ENCODE data around the gene RFX8. TPM values are rescaled to one million over a fixed set of nuclear protein-coding genes. Genes with fewer than 3 reads are reported as not detected.
"Not testable (repeated sequence)": the region's sequence is repeated elsewhere in the genome, so short reads cannot be mapped to it uniquely, and the experiment has no call there.

Gene RFX8
- total RNA-seq, 1 donor from 2014 or later = 0.49 TPM

DNA sequence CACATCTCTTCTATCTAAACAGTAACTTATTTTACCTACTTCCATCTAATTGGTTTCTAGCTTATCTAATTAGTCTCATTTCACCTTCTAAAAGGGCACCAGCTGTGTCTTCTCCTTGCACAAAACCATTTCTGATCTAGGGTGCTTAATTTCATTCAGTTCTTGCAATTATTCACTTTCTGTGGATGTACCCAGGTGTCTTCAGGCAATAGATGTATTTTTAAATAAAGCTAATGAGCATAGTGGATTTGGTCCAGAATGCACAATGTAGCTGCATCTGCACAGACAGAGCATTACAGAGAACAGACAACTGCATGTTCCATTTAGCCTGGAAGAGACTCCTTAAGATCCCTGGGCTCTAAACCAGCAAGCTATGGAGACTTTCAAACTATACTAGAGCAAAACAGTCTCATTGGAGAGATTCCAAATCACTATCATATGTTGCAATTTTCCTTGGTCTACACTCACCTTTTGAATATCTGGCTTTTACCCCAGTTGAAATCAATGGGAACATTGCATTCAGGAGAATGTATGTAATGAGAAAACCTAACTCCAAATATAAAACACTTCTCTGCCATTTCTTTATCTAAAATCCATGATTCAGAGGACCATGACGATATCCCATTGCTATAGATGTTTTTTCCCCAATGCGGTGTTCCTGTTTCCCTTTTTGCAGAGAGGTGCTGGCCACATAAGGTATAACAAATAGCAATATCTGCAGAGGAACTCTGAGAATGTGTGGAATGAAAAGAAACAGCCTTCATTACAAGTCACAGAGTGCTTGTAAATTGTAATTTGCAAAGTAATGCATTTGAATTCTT lies 3.5 kb upstream of the RFX8 start:
- intact Hi-C loops (cut with micrococcal nuclease) = loop anchor here (5.0 to 10.0 kb wide), 2 partner anchors 39 to 174 kb away; partner anchors contain the start of gene RNF149
- Mint-ChIP-seq H3K4me3 (no peak overlapping the region), H3K4me1 (peaks cover 36% of the 10 kb centered on the region), H3K9me3 (no peaks in the 10 kb centered on the region), H3K36me3 (ENCODE audit: low read depth) (no peaks in the 10 kb centered on the region), H3K27ac (no peak overlapping the region), H3K27me3 (no peaks in the 10 kb centered on the region)
- DNase-seq = no peak

DNA sequence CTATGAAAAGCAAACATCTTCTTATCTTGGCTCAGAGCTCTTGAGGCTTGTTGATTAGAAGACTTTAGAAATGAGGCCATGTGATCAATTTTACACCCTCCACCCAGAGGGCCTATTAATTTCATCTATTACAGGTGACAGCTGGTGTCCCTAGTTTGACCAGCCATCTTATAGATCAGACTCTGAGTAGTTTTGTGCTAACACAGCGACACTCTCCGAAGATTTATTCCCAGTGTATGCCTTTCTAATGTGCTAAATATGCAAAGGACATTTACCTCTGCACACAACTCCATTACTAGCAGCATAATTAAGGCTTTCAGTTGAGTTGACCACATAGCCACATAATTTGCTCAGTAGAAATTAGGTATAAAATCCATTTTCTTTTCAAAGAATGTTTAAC lies 2.6 kb upstream of the RFX8 start:
- H3K27me3 Mint-ChIP-seq = no peaks in the 10 kb centered on the region
- H3K9me3 Mint-ChIP-seq = no peaks in the 10 kb centered on the region
- H3K4me1 Mint-ChIP-seq = peaks cover 40% of the 10 kb centered on the region
- no peaks in the 10 kb centered on the region for H3K36me3 Mint-ChIP-seq (ENCODE audit: low read depth)
- peak; percentile 45 for DNase-seq
- H3K4me3 Mint-ChIP-seq = no peak overlapping the region
- H3K27ac Mint-ChIP-seq = no peak overlapping the region
- intact Hi-C loops (cut with micrococcal nuclease) = loop anchor here (5.0 to 10.0 kb wide), 2 partner anchors 40 to 173 kb away; partner anchors contain the start of gene RNF149

DNA sequence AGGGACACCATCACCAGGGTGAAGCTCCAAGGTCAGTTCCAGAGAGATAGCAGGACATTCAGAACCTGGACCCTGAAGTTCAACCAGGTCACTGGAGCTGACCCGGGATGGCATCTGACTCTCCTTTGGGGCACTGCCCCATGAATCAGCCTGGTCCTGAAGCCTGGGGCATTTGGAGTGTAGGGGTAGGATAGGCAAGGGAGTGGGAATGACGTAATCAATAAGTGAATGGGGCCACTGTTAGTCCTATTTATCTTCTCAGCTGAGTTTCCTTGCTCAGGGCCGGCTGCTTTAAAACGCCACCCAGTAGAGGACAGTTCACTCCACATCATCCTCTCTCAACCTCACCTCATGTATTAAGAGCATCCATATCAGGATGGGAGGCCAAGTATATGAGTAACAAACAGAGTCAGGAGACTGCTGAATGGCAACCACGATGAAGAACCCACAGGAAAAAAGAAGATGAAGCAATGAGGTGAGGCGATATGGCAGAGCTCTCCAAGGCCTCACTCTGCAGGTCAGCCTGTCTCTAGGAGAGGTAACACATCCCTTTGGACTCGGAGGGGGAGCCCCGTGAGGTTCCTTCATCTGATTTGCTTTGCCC lies 1.8 kb upstream of the RFX8 start:
- Mint-ChIP-seq H3K27me3 (no peaks in the 10 kb centered on the region), H3K36me3 (ENCODE audit: low read depth) (peaks cover 2% of the 10 kb centered on the region), H3K4me3 (no peak overlapping the region), H3K27ac (peak overlapping the region; percentile 28), H3K9me3 (no peaks in the 10 kb centered on the region), H3K4me1 (peaks cover 47% of the 10 kb centered on the region)
- DNase-seq = peak; percentile 52
- intact Hi-C loops (cut with micrococcal nuclease) = loop anchor here (5.0 to 10.0 kb wide), 2 partner anchors 41 to 172 kb away; partner anchors contain the start of gene RNF149

DNA sequence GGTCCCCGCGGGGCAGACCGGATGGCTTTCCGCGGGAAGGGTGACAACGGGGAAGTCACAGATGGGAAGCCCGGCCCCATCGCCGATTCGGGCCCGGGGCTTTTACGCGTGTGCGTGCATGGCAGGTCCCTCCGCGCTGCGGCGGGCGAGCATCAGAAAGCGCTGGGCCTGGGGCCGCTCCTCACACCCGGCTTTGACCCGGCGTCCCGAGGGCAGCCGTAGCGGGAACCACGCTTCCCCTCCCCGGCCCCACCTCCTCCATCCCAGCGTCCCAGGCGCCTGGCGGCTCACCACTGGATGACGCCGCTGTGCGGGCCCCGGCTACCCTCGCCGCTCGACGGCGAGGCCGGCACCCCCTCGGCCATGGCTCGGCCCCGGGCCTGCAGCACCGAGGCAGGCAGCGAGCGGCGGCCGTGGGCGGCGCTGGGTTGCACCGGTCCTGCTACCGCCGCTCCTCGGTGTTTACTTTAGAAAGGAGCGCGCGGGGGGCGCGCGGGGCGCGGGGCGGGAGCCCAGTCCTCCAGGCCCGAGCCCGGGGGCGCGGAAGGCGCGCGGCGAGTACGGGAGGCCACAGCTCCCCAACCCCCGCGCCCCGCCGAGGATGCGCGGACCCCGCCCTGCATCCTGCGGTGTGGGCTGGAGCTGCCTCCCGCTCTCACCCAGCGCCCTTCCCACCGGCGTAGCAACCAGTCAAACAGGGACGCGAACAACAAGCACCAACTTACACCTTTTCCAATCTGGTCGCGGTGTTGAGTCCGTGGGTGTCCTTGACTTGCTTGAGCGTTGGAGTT lies 806 bp downstream of the RFX8 start:
- DNase-seq = peak; percentile 88
- no peaks in the 10 kb centered on the region for H3K9me3 Mint-ChIP-seq
- H3K36me3 Mint-ChIP-seq (ENCODE audit: low read depth) = peaks cover 2% of the 10 kb centered on the region
- H3K4me3 Mint-ChIP-seq = peak overlapping the region; percentile 84
- no peaks in the 10 kb centered on the region for H3K27me3 Mint-ChIP-seq
- intact Hi-C loops (cut with micrococcal nuclease) = loop anchor here (2.0 to 10.0 kb wide), 7 partner anchors 27 to 357 kb away; partner anchors contain the start of gene RNF149
- peak overlapping the region; percentile 92 for H3K27ac Mint-ChIP-seq
- H3K4me1 Mint-ChIP-seq = peaks cover 37% of the 10 kb centered on the region

DNA sequence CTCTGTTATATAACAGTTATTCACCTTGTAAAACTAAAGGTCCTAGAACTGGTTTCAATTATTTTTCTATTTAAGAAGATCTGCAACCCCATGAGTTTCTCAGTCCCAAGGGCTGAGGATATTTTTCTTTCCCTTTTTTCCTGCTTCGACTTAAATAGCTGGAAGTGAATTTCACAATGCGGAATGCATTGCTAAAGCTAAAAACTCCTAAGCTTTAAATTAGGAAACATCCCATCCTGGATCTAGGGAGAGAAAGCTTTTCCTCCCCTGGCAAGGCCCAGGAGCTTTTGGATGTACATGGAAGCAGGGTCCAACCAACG lies 1.4 kb downstream of the RFX8 start:
- Mint-ChIP-seq H3K27me3 (no peaks in the 10 kb centered on the region), H3K9me3 (no peaks in the 10 kb centered on the region), H3K4me3 (peak overlapping the region; percentile 82), H3K36me3 (ENCODE audit: low read depth) (peaks cover 2% of the 10 kb centered on the region), H3K27ac (peak overlapping the region; percentile 88), H3K4me1 (peaks cover 37% of the 10 kb centered on the region)
- intact Hi-C loops (cut with micrococcal nuclease) = loop anchor here (5.0 to 10.0 kb wide), 3 partner anchors 79 to 169 kb away; partner anchors contain the start of gene RNF149
- DNase-seq = no peak

GRCh38 chr2:101469863-101470262 lies 5.0 kb downstream of the RFX8 start:
- Mint-ChIP-seq H3K9me3 (no peaks in the 10 kb centered on the region), H3K36me3 (ENCODE audit: low read depth) (peaks cover 7% of the 10 kb centered on the region), H3K27ac (no peak overlapping the region), H3K4me1 (peaks cover 17% of the 10 kb centered on the region), H3K27me3 (no peaks in the 10 kb centered on the region), H3K4me3 (no peak overlapping the region)
- DNase-seq = peak; percentile 51
- intact Hi-C loops (cut with micrococcal nuclease) = loop anchor here (5.0 to 10.0 kb wide), 3 partner anchors 82 to 165 kb away; partner anchors contain the start of gene RNF149

- peak; percentile 51 for DNase-seq
- peaks cover 15% of the 10 kb centered on the region for H3K4me1 Mint-ChIP-seq
- H3K4me3 Mint-ChIP-seq = no peak overlapping the region
- H3K36me3 Mint-ChIP-seq (ENCODE audit: low read depth) = peaks cover 12% of the 10 kb centered on the region
- H3K27ac Mint-ChIP-seq = no peak overlapping the region
- intact Hi-C loops (cut with micrococcal nuclease) = no loop called here
- no peaks in the 10 kb centered on the region for H3K9me3 Mint-ChIP-seq
- no peaks in the 10 kb centered on the region for H3K27me3 Mint-ChIP-seq
Measured at GRCh38 chr2:101467306-101467705, 7.6 kb downstream of the RFX8 start.

DNA sequence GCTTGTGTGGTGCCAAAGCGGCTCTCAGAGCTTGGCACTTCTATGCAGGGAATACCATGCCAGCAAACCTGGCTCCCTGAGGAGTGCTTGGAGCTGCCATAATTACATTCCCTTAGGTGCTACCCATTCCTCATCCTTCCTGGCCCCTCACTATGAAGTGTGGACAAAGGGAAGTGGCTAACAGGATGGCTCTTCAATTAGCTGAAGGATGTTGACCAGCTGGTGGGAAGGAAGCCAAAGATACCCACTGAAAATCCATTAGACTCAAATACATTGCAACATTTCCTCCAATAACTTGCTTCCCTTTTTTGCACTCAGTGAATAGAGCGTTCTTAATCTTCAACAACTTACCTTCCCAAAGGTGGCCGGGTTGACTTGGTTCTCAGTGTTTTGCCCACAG lies 8.5 kb downstream of the RFX8 start:
- Mint-ChIP-seq H3K4me1 (peaks cover 8% of the 10 kb centered on the region), H3K27me3 (no peaks in the 10 kb centered on the region), H3K27ac (no peak overlapping the region), H3K4me3 (no peak overlapping the region), H3K36me3 (ENCODE audit: low read depth) (peaks cover 12% of the 10 kb centered on the region), H3K9me3 (no peaks in the 10 kb centered on the region)
- intact Hi-C loops (cut with micrococcal nuclease) = no loop called here
- DNase-seq = peak; percentile 46

DNA sequence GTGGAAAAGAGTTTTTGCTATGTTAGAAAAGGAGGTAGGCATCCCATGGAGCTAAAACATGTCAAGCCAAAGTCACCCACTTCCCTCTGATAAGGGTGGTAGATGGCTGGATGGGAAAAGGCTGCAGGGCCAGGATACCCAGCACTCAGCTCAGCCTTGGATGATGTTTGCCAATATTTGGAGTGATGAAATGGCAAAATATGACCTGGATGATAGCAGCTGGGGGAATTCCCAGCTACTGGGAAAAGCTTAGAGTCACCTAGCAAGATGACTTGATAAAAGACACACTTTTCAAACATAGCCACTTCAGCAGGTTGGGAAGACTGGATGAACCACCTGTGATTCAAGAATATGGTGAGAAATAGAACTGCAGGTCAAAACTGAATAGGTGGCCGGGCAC lies 10.1 kb downstream of the RFX8 start:
- Mint-ChIP-seq H3K9me3 (no peaks in the 10 kb centered on the region), H3K27me3 (no peaks in the 10 kb centered on the region), H3K4me3 (no peak overlapping the region), H3K4me1 (peaks cover 8% of the 10 kb centered on the region), H3K27ac (no peak overlapping the region), H3K36me3 (ENCODE audit: low read depth) (peaks cover 14% of the 10 kb centered on the region)
- intact Hi-C loops (cut with micrococcal nuclease) = no loop called here
- DNase-seq = no peak

GRCh38 chr2:101463911-101464641 lies 10.8 kb downstream of the RFX8 start:
- Mint-ChIP-seq H3K27me3 (no peaks in the 10 kb centered on the region), H3K36me3 (ENCODE audit: low read depth) (peaks cover 14% of the 10 kb centered on the region), H3K4me3 (no peak overlapping the region), H3K27ac (no peak overlapping the region), H3K4me1 (peaks cover 8% of the 10 kb centered on the region), H3K9me3 (no peaks in the 10 kb centered on the region)
- peak; percentile 54 for DNase-seq
- intact Hi-C loops (cut with micrococcal nuclease) = no loop called here

DNA sequence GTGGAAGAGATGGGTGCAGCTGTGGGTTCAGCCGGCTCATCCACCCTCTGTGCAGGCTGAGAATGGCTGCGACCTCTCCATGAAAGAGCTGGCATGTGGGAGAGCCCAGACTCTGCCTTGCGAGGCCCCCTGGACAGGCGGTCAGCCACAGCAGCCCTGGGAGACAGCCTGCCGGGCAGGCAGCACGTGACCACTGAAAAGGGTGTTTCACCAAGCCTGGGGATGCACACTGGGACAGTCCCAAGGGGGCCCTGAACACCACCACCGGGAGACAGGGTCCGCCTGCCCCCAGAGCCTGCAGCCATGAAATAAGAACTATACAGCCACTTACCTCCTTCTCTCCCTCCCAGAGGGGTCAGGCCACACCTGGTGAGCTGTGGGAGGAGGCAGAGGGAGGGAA lies 11.5 kb downstream of the RFX8 start:
- Mint-ChIP-seq H3K36me3 (ENCODE audit: low read depth) (peaks cover 14% of the 10 kb centered on the region), H3K27ac (no peak overlapping the region), H3K4me3 (no peak overlapping the region), H3K4me1 (peaks cover 8% of the 10 kb centered on the region), H3K9me3 (no peaks in the 10 kb centered on the region), H3K27me3 (no peaks in the 10 kb centered on the region)
- intact Hi-C loops (cut with micrococcal nuclease) = no loop called here
- DNase-seq = no peak

GRCh38 chr2:101461381-101461780 lies 13.5 kb downstream of the RFX8 start:
- Mint-ChIP-seq H3K4me3 (no peak overlapping the region), H3K4me1 (peaks cover 8% of the 10 kb centered on the region), H3K27ac (no peak overlapping the region), H3K36me3 (ENCODE audit: low read depth) (peaks cover 18% of the 10 kb centered on the region), H3K9me3 (no peaks in the 10 kb centered on the region), H3K27me3 (no peaks in the 10 kb centered on the region)
- DNase-seq = no peak
- intact Hi-C loops (cut with micrococcal nuclease) = no loop called here

DNA sequence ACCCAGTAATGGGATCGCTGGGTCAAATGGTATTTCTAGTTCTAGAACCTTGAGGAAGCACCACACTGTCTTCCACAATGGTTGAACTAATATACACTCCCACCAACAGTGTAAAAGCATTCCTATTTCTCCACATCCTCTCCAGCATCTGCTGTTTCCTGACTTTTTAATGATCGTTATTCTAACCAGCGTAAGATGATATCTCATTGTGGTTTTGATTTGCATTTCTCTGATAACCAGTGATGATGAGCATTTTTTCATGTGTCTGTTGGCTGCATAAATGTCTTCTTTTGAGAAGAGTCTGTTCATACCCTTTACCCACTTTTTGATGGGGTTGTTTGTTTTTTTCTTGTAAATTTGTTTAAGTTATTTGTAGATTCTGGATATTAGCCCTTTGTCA lies 20.5 kb downstream of the RFX8 start:
- intact Hi-C loops (cut with micrococcal nuclease); H3K27ac Mint-ChIP-seq; H3K4me1 Mint-ChIP-seq; H3K36me3 Mint-ChIP-seq (ENCODE audit: low read depth); H3K4me3 Mint-ChIP-seq; H3K27me3 Mint-ChIP-seq; DNase-seq: not testable (repeated sequence)
- peaks cover 19% of the 10 kb centered on the region for H3K9me3 Mint-ChIP-seq
